ENCODE results near the gene TMEM121.
"Not testable (repeated sequence)": the region's sequence is repeated elsewhere in the genome, so short reads cannot be mapped to it uniquely, and the experiment has no call there.

Gene TMEM121

DNA sequence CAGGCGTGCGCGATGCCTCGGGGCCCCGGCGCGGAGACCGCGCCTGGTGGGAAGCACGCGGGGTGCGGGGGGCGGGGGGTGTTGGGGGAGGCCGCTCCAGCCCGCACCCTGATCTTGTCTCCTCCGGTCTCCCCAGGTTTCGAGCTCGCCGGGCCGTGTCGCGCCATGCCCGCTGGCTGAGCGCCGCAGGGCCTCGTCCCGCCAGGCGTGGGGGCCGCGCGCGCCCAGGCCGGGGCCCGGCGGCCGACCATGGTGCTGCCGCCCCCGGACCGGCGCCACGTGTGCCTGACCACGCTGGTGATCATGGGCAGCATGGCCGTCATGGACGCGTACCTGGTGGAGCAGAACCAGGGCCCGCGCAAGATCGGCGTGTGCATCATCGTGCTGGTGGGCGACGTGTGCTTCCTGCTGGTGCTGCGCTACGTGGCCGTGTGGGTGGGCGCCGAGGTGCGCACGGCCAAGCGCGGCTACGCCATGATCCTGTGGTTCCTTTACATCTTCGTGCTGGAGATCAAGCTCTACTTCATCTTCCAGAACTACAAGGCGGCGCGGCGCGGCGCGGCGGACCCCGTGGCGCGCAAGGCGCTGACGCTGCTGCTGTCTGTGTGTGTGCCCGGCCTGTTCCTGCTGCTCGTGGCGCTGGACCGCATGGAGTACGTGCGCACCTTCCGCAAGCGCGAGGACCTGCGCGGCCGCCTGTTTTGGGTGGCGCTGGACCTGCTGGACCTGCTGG lies 2.4 kb downstream of the TMEM121 start:
- DNase-seq = no peak

DNA sequence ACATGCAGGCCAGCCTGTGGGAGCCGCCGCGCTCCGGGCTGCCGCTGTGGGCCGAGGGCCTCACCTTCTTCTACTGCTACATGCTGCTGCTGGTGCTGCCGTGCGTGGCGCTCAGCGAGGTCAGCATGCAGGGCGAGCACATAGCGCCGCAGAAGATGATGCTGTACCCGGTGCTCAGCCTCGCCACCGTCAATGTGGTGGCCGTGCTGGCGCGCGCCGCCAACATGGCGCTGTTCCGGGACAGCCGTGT lies 2.9 kb downstream of the TMEM121 start:
- no peak for DNase-seq

DNA sequence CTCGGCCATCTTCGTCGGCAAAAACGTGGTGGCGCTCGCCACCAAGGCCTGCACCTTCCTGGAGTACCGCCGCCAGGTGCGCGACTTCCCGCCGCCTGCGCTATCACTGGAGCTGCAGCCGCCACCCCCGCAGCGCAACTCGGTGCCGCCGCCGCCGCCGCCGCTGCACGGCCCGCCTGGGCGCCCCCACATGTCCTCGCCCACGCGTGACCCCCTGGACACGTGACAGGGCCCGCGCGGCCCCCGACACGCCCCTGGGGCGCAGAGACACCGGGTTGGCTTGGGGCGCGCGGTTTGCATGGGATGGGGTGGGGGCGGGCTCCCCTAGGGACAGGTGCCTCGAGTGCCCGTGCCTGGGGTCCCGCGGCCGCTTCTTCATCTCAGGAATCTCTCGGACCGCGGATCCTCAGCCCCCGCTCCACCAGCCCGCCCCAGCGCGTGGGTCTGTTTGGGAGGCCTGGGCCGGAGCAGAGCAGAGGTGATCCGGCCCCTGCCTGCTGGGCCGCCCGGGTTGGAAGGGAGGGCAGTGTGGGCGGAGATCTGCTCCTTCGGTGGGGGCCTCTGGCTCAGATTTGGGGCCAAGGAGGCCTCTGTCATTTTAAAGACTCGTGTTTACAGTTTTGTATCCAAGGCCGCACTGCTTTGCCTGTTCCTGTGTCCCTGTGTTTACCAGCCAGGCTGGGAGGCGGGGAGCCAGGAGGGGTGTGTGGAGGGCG lies 3.3 kb downstream of the TMEM121 start:
- DNase-seq = no peak

DNA sequence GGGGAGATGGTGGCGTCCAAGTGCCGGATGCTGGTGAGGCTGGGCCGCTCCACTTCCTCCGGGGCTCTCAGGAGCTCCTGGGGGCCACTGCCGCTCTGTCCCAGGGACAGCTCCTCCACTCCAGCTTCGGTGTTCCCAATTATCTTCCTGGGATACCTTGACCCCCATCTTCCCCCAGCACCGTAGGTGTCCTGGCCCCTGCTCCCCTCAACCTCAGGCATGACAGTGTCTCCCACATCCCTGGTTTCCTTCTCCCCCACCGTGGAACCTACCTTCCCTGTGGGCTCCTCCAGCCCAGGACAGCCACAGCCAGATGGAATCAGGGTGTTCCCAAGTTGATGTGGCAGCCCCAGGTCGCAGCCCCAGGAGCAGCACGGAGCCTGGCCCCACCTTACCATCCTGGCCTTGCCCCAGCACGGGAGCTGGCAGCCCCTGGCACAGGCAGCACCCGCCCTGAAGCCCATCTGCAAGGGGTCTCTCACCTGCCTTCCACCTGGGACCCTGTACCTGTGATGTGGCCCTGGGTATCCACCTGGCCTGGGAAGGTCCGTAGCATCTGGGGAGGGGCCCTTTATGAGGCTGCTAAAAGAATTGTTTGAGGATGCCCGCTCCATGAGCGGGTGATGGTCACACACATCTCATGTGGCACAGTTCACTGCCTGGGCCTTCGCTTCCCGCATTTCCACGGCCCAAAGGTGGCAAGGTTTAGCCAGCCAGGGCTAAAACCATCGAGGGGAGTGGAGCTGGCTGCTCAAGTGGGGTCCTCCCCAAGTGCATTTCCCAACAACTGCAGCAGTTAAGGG lies 4.1 kb downstream of the TMEM121 start:
- DNase-seq = no peak

DNA sequence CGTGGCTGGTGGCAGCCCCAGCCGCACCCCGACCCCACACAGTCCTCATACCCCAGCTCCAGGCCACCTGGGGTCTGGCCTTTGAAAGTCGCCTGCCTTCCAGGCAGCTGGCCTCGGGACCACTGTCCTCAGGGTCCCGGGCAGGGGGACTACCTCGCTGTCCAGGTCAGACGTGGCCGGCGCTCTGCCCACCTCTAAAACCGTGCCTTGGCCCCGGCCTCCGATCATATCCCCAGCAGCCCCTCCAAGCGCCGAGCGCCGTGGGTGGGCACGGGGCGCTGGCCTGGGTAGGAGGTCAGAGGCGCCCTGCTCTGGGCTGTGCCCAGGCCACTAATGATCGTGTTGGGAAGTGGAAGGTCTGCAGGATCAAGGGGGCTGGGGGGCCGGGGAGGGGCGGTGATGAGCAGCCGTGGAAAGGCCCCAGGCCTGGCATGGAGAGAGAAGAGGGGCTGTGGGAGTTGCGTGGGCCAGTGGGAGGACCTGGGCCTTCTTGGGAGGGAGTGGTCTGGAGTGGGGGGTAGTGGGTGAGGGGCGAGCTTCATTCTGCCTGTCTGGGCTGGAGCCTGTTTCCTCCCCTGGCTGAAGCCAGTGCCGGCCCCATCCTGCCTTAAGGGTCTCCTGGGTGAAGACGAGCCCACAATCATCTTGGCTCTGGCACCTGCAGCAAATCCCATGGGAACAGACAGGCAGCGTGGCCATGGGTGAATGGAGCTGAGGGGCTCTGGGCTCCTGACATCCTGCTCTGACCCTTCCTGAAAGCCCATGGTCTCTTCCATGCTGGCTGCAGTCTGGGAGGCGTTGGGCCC lies 4.9 kb downstream of the TMEM121 start:
- no peak for DNase-seq

DNA sequence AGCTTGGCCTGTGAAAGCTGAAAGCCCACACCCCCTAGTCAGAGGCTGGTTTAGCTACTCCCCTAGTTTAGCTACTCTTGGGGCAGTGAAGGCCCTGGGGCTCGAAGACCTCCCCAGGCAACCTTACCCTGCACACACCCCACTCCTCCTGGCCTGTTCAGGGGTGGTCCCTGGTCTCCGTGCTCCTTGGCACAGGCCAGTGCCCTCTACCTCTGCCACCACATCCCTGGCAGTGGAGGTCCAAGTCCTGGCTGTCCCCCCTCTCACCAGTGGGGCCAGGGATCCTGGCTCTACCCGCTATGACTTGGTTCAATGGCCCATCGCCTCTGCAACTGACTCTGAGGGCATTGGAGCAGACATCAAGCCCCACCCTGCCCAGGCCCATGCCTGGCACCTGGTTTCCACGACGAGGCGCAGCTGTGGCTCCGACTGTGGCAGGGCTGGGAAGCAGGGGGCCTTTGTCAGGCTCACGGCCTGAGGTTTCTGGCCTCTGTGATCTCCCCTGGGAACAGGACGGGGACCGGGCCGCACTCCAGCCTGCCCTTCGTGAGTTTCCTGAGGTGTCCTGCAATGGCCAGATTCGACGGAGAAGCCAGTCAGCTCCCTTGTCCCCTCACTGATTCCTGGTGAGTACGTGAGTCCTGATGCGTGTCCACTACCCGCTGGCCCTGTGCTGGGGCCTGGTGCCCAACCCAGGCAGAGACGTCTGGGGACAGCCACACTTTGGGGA lies 5.7 kb downstream of the TMEM121 start:
- no peak for DNase-seq

DNA sequence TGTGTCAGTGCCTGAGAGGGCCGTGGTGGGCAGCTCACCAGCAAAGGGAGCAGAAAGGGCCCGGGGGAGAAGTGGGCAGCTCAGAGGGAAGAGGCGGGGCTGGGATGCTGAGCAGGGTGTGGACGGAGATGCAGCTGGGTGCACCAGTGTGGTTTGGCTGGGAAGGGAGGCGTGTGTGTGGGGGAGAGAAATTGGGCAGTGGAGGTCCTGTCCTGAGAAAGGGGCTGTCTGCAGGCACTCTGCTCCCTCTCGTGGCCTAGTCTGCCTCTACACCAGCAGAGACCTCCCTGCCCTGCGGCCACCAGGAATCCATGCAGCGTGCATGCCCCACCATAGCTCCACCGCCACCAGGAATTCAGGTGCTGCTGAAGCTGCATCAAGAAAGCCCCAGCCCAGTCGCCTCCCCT lies 6.4 kb downstream of the TMEM121 start:
- DNase-seq = no peak

DNA sequence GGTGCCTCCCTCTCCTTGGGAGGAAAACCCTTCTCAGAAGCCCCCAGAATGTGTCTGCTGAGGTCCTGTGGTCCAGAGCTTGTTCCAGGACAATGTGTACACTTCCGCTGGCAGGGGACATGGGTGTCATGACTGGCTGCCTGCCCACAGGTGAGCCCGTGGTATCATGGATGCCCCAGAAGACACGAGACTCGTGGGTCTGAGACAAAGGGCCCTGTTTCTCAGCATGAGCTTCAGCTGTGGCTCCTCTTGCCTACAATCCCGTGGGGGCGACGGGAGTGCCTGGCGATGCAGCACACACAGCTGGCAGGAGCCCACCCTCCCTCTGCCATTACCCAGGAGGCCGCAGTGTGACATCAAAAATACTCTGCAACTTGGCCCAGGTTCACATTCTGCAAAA lies 7.0 kb downstream of the TMEM121 start:
- no peak for DNase-seq

DNA sequence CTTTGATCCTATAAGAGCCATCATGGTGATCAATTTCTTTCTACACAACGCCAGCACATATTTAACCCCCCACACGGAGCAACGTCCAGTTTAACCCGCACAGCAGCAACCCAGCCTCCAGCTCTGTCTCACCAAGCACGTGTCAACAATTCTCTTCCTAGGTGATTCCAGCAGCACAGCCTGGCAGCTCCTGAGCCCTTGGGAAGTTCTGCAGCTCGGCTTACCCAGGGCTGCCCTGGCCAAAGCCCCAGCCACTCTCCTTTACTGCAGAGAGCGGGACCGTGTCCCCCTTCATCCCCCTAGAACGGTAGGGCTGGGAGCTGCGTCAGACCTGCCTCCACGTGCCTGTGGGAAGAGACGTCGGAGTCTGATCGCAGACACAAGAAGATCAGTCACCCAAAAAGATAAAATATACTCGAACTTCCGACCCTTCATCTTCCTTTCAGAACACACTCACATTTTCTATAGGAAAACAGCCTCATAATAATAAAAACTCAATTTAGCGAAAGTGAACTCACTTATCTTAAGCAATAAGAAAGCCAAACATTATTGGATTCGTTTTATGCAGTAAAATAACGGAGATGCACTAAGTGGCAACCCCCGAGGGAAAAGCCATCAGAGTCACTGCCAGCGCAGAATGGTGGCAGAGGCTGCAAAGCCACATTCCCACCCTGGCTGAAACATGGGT lies 7.6 kb downstream of the TMEM121 start:
- DNase-seq = no peak

DNA sequence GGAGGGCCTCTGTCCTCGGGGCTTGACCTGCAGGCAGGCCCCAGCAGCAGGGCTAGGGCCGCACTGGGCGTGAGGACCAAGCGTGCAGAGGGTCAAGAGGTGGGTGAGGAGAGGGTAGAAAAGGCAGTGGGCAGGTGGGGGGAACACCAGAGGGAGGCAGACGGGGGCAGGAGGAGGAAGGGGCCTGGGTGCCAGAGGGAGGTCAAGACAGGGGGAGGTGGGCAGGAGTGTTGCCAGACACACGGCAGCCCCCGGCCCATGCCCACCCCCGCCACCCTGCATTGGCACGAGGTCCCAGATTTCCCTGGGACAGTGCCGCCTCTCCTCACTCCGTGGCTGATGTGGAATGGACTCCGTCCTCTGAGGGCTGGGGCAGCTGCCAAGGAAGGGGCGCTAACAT lies 8.2 kb downstream of the TMEM121 start:
- DNase-seq = no peak

DNA sequence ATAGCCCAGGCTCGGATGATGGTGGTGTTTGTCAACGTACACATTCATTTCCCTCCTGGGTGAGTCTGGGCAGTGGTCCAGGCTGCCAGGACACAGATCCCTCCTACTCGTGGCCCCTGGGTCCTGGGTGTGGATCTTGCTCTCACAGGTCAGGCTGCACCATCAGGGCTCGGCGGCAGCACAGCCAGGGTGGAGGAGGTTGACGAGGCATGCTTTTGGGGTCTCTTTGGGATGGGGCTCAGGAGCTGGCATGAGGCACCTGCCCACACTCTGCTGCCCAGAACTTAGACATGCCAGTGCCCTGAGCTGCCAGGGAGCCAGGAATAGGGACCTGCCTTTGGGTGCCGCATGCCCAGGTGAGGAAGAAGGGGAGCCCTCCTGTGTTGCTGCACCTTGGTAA lies 9.7 kb downstream of the TMEM121 start:
- DNase-seq = no peak

DNA sequence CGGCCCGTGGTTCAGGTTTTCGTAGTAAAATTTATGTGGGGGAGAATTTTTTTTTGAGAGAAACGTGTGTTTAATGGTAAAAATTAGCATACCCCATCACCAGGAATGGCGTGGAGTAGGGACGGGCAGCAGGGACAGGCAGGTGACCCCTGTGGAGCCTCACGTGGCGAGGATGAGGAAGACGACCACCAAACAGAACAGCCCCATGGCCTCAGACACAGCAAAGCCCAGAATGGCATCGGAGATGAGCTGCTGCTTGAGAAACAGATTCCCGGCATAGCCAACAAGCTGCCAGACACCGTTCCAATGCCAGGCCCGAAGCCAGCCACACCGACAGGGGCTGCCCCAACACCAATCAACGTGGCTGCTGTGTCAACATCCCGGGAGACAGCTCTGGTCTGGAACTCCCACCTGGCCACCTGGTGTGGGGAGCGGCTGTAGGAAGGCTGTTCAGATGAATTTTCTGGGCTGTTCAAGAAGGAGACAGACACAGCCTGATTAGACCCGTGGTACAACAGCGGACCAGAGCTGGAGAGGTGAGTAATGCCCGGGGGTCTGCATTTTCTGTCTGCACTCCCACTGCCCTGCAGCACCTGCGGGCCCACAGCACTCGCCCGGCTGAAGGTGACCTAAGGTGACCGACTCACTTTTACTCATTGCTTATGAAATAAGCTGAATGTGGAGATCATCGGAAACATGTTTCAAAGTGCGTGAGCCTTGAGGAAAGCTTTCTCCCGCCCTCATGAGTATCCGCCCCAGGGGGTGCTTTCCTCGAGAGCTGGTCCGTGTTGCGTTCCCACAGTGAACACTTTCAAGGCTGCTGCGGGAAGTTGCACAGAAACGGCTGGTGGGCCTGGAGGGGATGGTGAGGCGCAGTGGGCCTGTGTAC lies 10.6 kb downstream of the TMEM121 start:
- DNase-seq = no peak

DNA sequence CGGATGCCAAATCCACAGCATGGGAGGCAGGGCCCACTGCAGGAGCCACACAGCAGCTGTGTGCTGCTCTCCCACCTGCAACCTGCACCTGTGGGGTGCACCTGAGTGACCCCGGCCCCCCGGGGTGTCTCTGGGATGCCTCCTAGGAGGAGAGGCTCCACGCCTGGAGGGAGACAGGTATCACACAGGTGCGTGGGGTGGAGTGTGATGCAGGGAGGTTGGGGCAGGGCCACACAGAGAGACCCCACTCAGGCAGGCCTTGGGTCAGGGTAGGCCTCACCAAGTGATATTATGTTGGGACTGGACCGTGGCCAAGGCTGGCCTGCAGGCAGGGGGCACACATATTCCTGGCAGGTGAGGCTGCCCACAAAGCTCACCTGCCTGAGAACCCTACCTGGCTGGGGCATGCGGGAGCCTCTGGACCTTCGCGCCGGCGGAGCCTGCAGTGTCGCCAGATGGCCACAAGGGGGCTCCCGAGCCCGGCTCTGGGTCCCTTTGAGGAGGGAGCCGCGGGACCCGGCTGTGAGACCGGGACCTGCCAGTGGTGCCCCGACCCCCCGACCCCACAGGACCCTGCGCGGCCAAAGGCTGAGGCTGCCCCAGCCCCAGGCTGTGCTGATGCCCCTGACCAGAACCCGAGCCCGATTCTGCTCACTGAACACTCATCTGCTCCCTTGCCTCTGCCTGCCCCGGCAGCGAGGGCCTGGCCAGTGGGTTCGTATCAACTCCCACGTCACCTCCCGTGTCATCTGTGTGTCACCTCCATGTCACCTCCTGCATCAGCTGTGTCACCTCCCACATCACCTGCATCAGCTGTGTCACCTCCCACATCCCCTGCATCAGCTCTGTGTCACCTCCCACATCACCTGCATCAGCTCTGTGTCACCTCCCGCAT lies 11.4 kb downstream of the TMEM121 start:
- DNase-seq = no peak

DNA sequence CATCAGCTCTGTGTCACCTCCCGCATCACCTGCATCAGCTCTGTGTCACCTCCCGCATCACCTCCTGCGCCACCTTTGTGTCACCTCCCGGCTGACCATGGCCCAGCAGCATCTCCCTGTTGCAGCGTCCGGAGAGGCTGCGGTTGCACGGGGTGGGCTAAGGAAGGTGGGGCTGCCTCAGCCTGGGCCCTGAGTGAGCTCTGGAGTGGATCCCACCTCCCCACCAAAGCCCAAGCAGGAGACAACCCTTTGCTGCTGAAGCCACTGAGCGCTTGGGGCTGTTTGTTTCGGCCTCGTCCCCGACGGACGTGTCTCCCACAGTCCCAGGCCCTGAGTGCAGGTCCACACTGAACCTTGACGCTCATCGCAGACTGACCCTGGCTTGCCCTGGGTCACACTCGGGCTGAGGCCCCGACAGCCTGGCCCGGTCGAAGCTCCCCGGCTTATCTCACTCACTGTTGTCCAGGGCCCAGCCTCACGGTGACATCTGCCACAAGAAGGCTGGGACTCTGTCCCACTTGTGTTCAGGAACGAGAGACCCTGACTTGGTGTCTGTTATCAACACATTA lies 12.2 kb downstream of the TMEM121 start:
- DNase-seq = no peak

DNA sequence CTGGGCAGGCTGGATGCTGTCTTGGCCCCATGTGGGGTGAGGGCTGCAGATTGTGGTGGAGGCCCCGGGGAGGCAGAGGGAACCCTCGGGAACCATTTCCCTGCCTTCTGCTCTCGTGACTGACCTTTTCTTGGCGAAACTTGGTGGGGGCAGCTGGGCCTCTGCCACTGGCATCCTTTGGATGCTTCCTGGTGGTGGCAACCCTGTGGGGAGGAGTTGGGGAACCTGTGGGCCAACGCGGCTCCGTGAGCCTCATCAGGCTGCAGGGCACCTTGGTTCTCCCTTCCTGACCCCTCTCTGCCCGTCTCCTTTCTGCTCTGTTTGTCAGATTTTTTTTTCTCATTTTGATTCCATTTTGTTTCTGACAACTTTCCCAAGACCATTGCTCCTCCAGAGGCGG lies 14.4 kb downstream of the TMEM121 start:
- DNase-seq = no peak

DNA sequence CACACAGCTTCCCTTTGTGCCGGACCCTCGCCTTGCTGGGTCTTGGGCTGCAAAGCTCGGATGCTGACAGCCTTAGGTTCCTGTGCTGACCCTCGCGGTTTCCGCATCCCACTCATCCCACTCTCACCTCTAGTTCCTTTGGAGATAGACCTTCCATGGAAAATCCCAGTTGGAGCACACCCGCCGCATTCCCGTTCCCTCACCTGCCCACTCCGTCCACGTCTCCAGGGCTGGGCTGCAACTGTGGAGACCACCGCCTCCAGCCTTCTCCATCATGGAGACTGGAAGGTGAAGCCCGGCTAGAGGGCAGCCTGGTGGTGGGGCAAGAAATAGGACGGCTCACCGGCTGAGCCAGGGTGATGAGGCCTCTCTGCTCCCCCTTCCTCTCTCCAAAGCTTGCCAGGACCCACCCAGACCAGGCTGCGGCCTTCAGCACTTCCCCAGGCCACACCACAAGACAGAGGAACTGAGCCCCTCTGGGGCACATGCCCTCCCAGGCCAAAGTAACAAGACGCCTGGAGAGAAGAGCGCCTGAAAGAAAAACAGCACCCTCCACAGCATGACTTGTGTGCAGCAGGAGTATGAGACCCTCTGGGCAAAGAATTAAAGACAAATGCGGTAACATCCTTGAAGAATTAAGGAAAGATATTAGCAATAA lies 15.0 kb downstream of the TMEM121 start:
- DNase-seq = no peak

DNA sequence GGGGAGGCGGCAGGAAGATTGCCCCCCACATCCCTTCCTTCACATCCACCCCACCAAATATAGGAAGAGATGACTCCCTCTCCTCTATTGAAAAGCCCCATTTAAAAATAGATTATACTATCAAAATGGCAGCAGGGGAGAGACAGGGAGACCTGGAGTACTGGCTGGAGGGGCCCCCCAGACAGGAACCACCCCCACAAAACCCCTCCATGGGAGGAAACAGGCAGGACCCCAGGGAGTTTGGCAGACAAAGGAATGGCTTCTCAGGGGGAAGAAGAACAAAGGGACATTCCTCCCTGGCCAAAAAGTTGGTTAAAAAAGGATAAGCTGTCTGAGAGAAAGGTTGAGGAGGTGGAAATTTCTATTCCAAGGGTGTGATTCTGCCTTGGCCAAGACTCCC lies 19.3 kb downstream of the TMEM121 start:
- not testable (repeated sequence) for DNase-seq

DNA sequence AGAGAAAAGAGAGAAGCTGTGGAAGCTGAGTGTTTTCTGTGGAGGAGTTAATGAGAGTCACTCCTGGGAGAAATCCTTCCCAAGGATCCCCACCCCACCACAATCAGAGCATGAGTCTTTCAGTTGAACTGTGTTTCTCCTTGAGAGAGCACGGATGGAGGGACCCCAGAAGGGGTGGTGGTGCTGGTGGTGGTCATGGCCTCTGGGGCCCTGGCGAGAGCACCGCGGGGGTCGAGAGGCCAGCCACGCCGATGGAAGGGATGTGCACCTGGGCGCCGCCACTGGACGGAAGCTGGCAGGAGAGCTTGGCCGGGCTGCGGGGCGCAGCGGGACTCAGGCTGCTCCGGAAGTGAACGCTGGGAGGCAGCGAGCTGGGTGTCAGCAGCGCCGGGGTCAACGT lies 20.0 kb downstream of the TMEM121 start:
- not testable (repeated sequence) for DNase-seq

DNA sequence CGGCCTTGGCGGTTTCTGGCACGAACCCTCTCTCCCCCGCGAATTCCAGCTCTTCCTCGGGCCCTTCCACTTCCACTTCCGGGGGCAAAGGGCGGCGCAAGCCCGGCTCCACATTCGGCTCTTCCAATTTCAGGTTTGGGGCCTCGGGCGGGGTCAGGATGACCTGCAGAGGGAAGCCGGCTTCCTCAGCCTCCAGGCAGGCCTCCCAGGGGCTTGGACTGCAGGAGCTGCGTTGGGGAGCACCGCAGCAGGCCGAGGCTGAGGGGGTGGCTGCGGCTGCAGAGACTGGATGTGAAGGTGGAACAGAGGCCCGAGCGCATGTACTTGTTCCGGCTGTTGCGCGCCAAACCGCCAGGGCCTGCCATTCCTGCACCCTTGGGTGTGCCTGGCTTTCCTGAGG lies 20.7 kb downstream of the TMEM121 start:
- not testable (repeated sequence) for DNase-seq
